HCT116 (cell line): Measurements from ENCODE around the gene ARHGAP8. TPM values are rescaled to one million over a fixed set of nuclear protein-coding genes. Genes with fewer than 3 reads are reported as not detected.
"Not testable (repeated sequence)": the region's sequence is repeated elsewhere in the genome, so short reads cannot be mapped to it uniquely, and the experiment has no call there.

ENCODE experiments used
- ATAC-seq: fragments of 200-7000 bp; cut with Tn5 transposase; 2 replicates; pipeline ENCODE4 v1.9.1; 2020; ENCODE audit warnings: mild to moderate bottlenecking, moderate library complexity
- BruUV-seq: library from RNA; stranded (reverse); fragments of 400-500 nt; replicated peaks from 2 replicates; lab custom pipeline; 2021; lab: Mats Ljungman, UMichigan
- CTCF ChIA-PET: fragments of 300-600 bp; sonication (Branson Sonifier 250); formaldehyde crosslinking; loops from one replicate; lab custom pipeline; 2021; ENCODE audit warnings: antibody characterized with exemption; lab: Charles Lee
- POLR2A ChIA-PET: fragments of 300-600, 350-600 bp; sonication (Branson Sonifier 250); formaldehyde crosslinking; loops from one replicate; lab custom pipeline; 2021; ENCODE audit warnings: antibody characterized with exemption; lab: Charles Lee
- RAD21 ChIA-PET, 2 experiments: fragments of 300-600 bp; sonication (Branson Sonifier 250); formaldehyde crosslinking; loops; one replicate each; lab custom pipeline; 2023; ENCODE audit warnings: low total read pairs in 2 of 2; ENCODE audit not compliant: uncharacterized antibody in 2 of 2, unreplicated experiment in 2 of 2, low non-redundant PET in 1 of 2; lab: Charles Lee
- DNase-seq: peaks from one replicate; pipeline ENCODE4 v3.0.0-alpha.2; 2010; ENCODE audit warnings: low read depth, low spot score
- H2AFZ ChIP-seq: fragments of 200-600 bp; shearing (Covaris generic), sonication (generic); 2 replicates; pipeline ENCODE4 v1.6.1; 2017; ENCODE audit warnings: low read depth, mixed run types, mixed read lengths, antibody characterized with exemption, low read length; ENCODE audit not compliant: poor library complexity, severe bottlenecking
- H3K27ac ChIP-seq: 2 replicates; pipeline ENCODE4 v1.5.1; 2012; ENCODE audit warnings: low read depth, low read length
- H3K27me3 ChIP-seq: fragments of 200-600 bp; sonication (generic); 2 replicates; pipeline ENCODE4 v1.6.1; 2016; ENCODE audit warnings: mixed run types, low read length, mixed read lengths; ENCODE audit not compliant: insufficient read depth
- H3K36me3 ChIP-seq, 2 experiments: fragments of 200-500 bp in 1 of 2; fragments of 200-600 bp in 1 of 2; sonication (Bioruptor generic) in 1 of 2; sonication (generic) in 1 of 2; 2 replicates each; pipeline versions ENCODE4 v1.5.1 to v1.6.1; 2014 to 2016; ENCODE audit warnings: low read length in 2 of 2, inconsistent platforms in 1 of 2, mixed read lengths in 1 of 2, mixed run types in 1 of 2; ENCODE audit not compliant: insufficient read depth in 2 of 2, control insufficient read depth in 1 of 2
- H3K4me1 ChIP-seq, 2 experiments: fragments of 200-600 bp in 1 of 2; sonication (generic) in 1 of 2; 2 replicates each; pipeline versions ENCODE4 v1.5.1 to v1.6.1; 2012 to 2017; ENCODE audit warnings: low read length in 2 of 2, inconsistent platforms in 1 of 2, mild to moderate bottlenecking in 1 of 2, mixed read lengths in 1 of 2, mixed run types in 1 of 2, moderate library complexity in 1 of 2; ENCODE audit not compliant: insufficient read depth in 2 of 2, control insufficient read depth in 1 of 2
- H3K4me2 ChIP-seq: fragments of 200-600 bp; sonication (generic); 2 replicates; pipeline ENCODE4 v1.6.1; 2017; ENCODE audit warnings: mixed run types, low read length, mixed read lengths
- H3K4me3 ChIP-seq, 2 experiments: fragments of 200-600 bp in 1 of 2; sonication (generic) in 1 of 2; replicated peaks in 1 of 2; 2 replicates each; pipeline ENCODE4 v1.5.1; 2011 to 2016; ENCODE audit warnings: low read length in 2 of 2, control low read depth in 1 of 2, low read depth in 1 of 2, mild to moderate bottlenecking in 1 of 2, mixed read lengths in 1 of 2, mixed run types in 1 of 2
- H3K79me2 ChIP-seq: fragments of 200-600 bp; sonication (generic); 2 replicates; pipeline ENCODE4 v1.6.1; 2017; ENCODE audit warnings: mild to moderate bottlenecking, mixed run types, low read length, moderate library complexity, mixed read lengths; ENCODE audit not compliant: insufficient read depth
- H3K9ac ChIP-seq: fragments of 200-600 bp; sonication (generic); 2 replicates; pipeline ENCODE4 v1.6.1; 2016; ENCODE audit warnings: low read length, mixed read lengths
- H3K9me2 ChIP-seq: fragments of 200-600 bp; sonication (generic), shearing (Covaris generic); 2 replicates; pipeline ENCODE4 v1.6.1; 2017; ENCODE audit warnings: mixed run types, mild to moderate bottlenecking, moderate library complexity; ENCODE audit not compliant: insufficient read depth
- H3K9me3 ChIP-seq, 2 experiments: fragments of 200-500 bp in 1 of 2; fragments of 200-600 bp in 1 of 2; sonication (Bioruptor generic) in 1 of 2; sonication (generic) in 1 of 2; 2 replicates each; pipeline ENCODE4 v1.6.1; 2014 to 2017; ENCODE audit warnings: low read length in 2 of 2, mixed read lengths in 2 of 2, inconsistent platforms in 1 of 2, low read depth in 1 of 2, mild to moderate bottlenecking in 1 of 2, mixed run types in 1 of 2, moderate library complexity in 1 of 2; ENCODE audit not compliant: control insufficient read depth in 1 of 2, insufficient read depth in 1 of 2
- H4K20me1 ChIP-seq: fragments of 200-600 bp; sonication (generic), shearing (Covaris generic); 2 replicates; pipeline ENCODE4 v1.6.1; 2017; ENCODE audit warnings: mixed run types, mild to moderate bottlenecking, moderate library complexity; ENCODE audit not compliant: insufficient read depth
- CBX3 ChIP-seq: IDR thresholded peaks from 2 replicates; pipeline ENCODE4 v1.6.1; 2012; ENCODE audit warnings: low read depth
- CEBPB ChIP-seq: IDR thresholded peaks from 2 replicates; pipeline ENCODE4 v1.6.1; 2012; ENCODE audit warnings: low read depth
- YY1 ChIP-seq: IDR thresholded peaks from 2 replicates; pipeline ENCODE4 v1.6.1; 2011; ENCODE audit warnings: low read length, low read depth, moderate library complexity, mild to moderate bottlenecking; ENCODE audit not compliant: insufficient replicate concordance; ENCODE audit errors: extremely low read depth
- intact Hi-C: fragments of 100-400 bp; cut with micrococcal nuclease; formaldehyde crosslinking; loops from 2 replicates; pipeline ENCODE4 v1.10.0; 2022
- total RNA-seq: library from RNA; stranded (reverse); gene quantifications from one replicate; pipeline ENCODE4 v1.2.1, GENCODE V29; 2021; ENCODE audit not compliant: unreplicated experiment

ARHGAP8 gene
- total RNA-seq, 1 experiment from 2014 or later: 67.5 TPM

GRCh38 chr22:44855855-44856254 is 103.5 kb downstream of the ARHGAP8 start:
- Histone ChIP-seq H3K4me3 (no peak overlapping the region), H3K9ac (no peak overlapping the region), H3K36me3 (peaks cover 4 to 8% of the 10 kb centered on the region in 2 experiments; a peak in 2 of 4 replicates), H3K27ac (no peak overlapping the region), H3K4me1 (no peaks in the 10 kb centered on the region), H3K9me3 (no peaks in the 10 kb centered on the region), H2AFZ (no peak overlapping the region), H3K4me2 (no peak overlapping the region), H3K79me2 (no peaks in the 10 kb centered on the region), H4K20me1 (no peaks in the 10 kb centered on the region), H3K27me3 (no peaks in the 10 kb centered on the region), H3K9me2 (no peaks in the 10 kb centered on the region)
- ChIA-PET POLR2A (no interaction called here), CTCF (no interaction called here), RAD21 (no interaction called here)
- no peak for ATAC-seq
- TF ChIP-seq CEBPB (no peak), YY1 (no peak), CBX3 (no peak)
- intact Hi-C loops: no loop called here
- BruUV-seq: no TSS peak
- DNase-seq: no peak

- H2AFZ ChIP-seq, H3K9me3 ChIP-seq, H3K27me3 ChIP-seq, H3K4me2 ChIP-seq, H3K4me3 ChIP-seq, CTCF ChIA-PET, ATAC-seq, H4K20me1 ChIP-seq, RAD21 ChIA-PET, intact Hi-C loops, BruUV-seq, DNase-seq, H3K79me2 ChIP-seq, H3K9ac ChIP-seq, H3K9me2 ChIP-seq, POLR2A ChIA-PET, H3K27ac ChIP-seq: not testable (repeated sequence)
- Histone ChIP-seq H3K36me3 (peaks cover 4 to 11% of the 10 kb centered on the region in 2 experiments; a peak in 2 of 4 replicates), H3K4me1 (peaks cover 8 to 14% of the 10 kb centered on the region in 2 experiments)
These were observed 106.4 kb downstream of the ARHGAP8 start for GRCh38 chr22:44858819-44859218.
